Karpas-422 (cell line): ENCODE data around the gene SELENBP1. TPM values are rescaled to one million over a fixed set of nuclear protein-coding genes. Genes with fewer than 3 reads are reported as not detected.

Experiments
- DNase-seq: peaks from one replicate; pipeline ENCODE4 v3.0.0-alpha.2; 2015
- H2AFZ ChIP-seq: fragments of 200-600 bp; sonication (generic); 2 replicates; pipeline ENCODE4 v1.6.1; 2014; ENCODE audit warnings: antibody characterized with exemption, low read length, mixed read lengths
- H3K27ac ChIP-seq: fragments of 200-600 bp; sonication (generic); 2 replicates; pipeline ENCODE4 v1.5.1; 2014; ENCODE audit warnings: mild to moderate bottlenecking, low read length, moderate library complexity
- H3K27me3 ChIP-seq: fragments of 200-600 bp; sonication (generic); 2 replicates; pipeline ENCODE4 v1.6.1; 2014; ENCODE audit warnings: low read length, mixed read lengths
- H3K36me3 ChIP-seq: fragments of 200-600 bp; sonication (generic); 2 replicates; pipeline ENCODE4 v1.6.1; 2014; ENCODE audit warnings: low read length, mixed read lengths; ENCODE audit not compliant: insufficient read depth
- H3K4me1 ChIP-seq: fragments of 200-600 bp; sonication (generic); 2 replicates; pipeline ENCODE4 v1.6.1; 2014; ENCODE audit warnings: mild to moderate bottlenecking, low read length, mixed read lengths
- H3K4me2 ChIP-seq: fragments of 200-600 bp; sonication (generic); 2 replicates; pipeline ENCODE4 v1.6.1; 2014; ENCODE audit warnings: low read length, low read depth, mild to moderate bottlenecking; ENCODE audit not compliant: poor library complexity, severe bottlenecking
- H3K4me3 ChIP-seq: fragments of 200-600 bp; sonication (generic); 2 replicates; pipeline ENCODE4 v1.5.1; 2014; ENCODE audit warnings: mild to moderate bottlenecking, antibody characterized with exemption, low read length, mixed read lengths
- H3K79me2 ChIP-seq: fragments of 200-600 bp; sonication (generic); 2 replicates; pipeline ENCODE4 v1.6.1; 2014; ENCODE audit warnings: mild to moderate bottlenecking, low read length, mixed read lengths
- H3K9ac ChIP-seq: fragments of 200-600 bp; sonication (generic); 2 replicates; pipeline ENCODE4 v1.6.0; 2014; ENCODE audit warnings: low read length
- H3K9me2 ChIP-seq: fragments of 200-600 bp; sonication (generic), shearing (Covaris generic); replicated peaks from 2 replicates; pipeline ENCODE4 v1.6.0; 2014; ENCODE audit warnings: mild to moderate bottlenecking, low read length, moderate library complexity; ENCODE audit not compliant: insufficient read depth
- H3K9me3 ChIP-seq: fragments of 300-700, 200-600 bp; sonication (generic); 2 replicates; pipeline ENCODE4 v1.6.1; 2014; ENCODE audit warnings: low read length, mixed read lengths
- H4K20me1 ChIP-seq: fragments of 200-600 bp; sonication (generic); 2 replicates; pipeline ENCODE4 v1.6.1; 2014; ENCODE audit warnings: mild to moderate bottlenecking, antibody characterized with exemption, low read length, low read depth; ENCODE audit not compliant: insufficient read depth
- total RNA-seq: library from RNA; depleted of rRNA; stranded (reverse); fragments of >200 nt; shearing (Covaris generic); gene quantifications from 2 replicates; pipeline ENCODE4 v1.2.3, GENCODE V29; 2014; ENCODE audit warnings: low replicate concordance

Gene SELENBP1
- total RNA-seq, 1 experiment from 2014 or later, result not detected

- no peak overlapping the region for H3K4me3 ChIP-seq
- peaks cover 9% of the 10 kb centered on the region for H3K4me1 ChIP-seq
- H3K27me3 ChIP-seq, result no peaks in the 10 kb centered on the region
- H3K27ac ChIP-seq, result no peak overlapping the region
- no peaks in the 10 kb centered on the region for H3K9me3 ChIP-seq
- DNase-seq, result no peak
- no peaks in the 10 kb centered on the region for H4K20me1 ChIP-seq
- H3K4me2 ChIP-seq, result no peak overlapping the region
- H3K9ac ChIP-seq, result no peak overlapping the region
- no peaks in the 10 kb centered on the region for H3K79me2 ChIP-seq
- no peaks in the 10 kb centered on the region for H3K36me3 ChIP-seq
- H2AFZ ChIP-seq, result no peak overlapping the region; the same call in 1 of the 2 replicates
- H3K9me2 ChIP-seq, result no peaks in the 10 kb centered on the region
These were observed 2.1 kb downstream of the SELENBP1 start for GRCh38 chr1:151370211-151370911.

GRCh38 chr1:151369621-151370048 is 2.9 kb downstream of the SELENBP1 start:
- no peak overlapping the region for H3K27ac ChIP-seq
- no peaks in the 10 kb centered on the region for H3K27me3 ChIP-seq
- no peaks in the 10 kb centered on the region for H3K9me2 ChIP-seq
- no peak overlapping the region for H3K4me2 ChIP-seq
- H3K36me3 ChIP-seq, result no peaks in the 10 kb centered on the region
- H3K4me1 ChIP-seq, result peaks cover 9% of the 10 kb centered on the region
- no peaks in the 10 kb centered on the region for H3K79me2 ChIP-seq
- no peak overlapping the region for H3K4me3 ChIP-seq
- no peaks in the 10 kb centered on the region for H4K20me1 ChIP-seq
- no peak for DNase-seq
- H2AFZ ChIP-seq, result no peak overlapping the region
- H3K9me3 ChIP-seq, result no peaks in the 10 kb centered on the region
- no peak overlapping the region for H3K9ac ChIP-seq

GRCh38 chr1:151369302-151369610 is 3.2 kb downstream of the SELENBP1 start:
- DNase-seq, result no peak
- Histone ChIP-seq H4K20me1 (no peaks in the 10 kb centered on the region), H3K4me2 (no peak overlapping the region), H3K27me3 (no peaks in the 10 kb centered on the region), H3K9me2 (no peaks in the 10 kb centered on the region), H3K36me3 (no peaks in the 10 kb centered on the region), H3K27ac (no peak overlapping the region), H3K79me2 (no peaks in the 10 kb centered on the region), H3K9ac (no peak overlapping the region), H2AFZ (no peak overlapping the region), H3K9me3 (no peaks in the 10 kb centered on the region), H3K4me3 (no peak overlapping the region), H3K4me1 (peaks cover 9% of the 10 kb centered on the region)

GRCh38 chr1:151368393-151369301 is 3.9 kb downstream of the SELENBP1 start:
- no peak overlapping the region for H3K27ac ChIP-seq
- H2AFZ ChIP-seq, result no peak overlapping the region
- H3K9ac ChIP-seq, result no peak overlapping the region
- DNase-seq, result no peak
- H3K4me2 ChIP-seq, result no peak overlapping the region
- no peaks in the 10 kb centered on the region for H3K9me2 ChIP-seq
- no peaks in the 10 kb centered on the region for H3K27me3 ChIP-seq
- no peaks in the 10 kb centered on the region for H4K20me1 ChIP-seq
- H3K4me1 ChIP-seq, result peaks cover 9% of the 10 kb centered on the region
- H3K9me3 ChIP-seq, result no peaks in the 10 kb centered on the region
- H3K4me3 ChIP-seq, result no peak overlapping the region
- H3K79me2 ChIP-seq, result no peaks in the 10 kb centered on the region
- H3K36me3 ChIP-seq, result no peaks in the 10 kb centered on the region

DNA sequence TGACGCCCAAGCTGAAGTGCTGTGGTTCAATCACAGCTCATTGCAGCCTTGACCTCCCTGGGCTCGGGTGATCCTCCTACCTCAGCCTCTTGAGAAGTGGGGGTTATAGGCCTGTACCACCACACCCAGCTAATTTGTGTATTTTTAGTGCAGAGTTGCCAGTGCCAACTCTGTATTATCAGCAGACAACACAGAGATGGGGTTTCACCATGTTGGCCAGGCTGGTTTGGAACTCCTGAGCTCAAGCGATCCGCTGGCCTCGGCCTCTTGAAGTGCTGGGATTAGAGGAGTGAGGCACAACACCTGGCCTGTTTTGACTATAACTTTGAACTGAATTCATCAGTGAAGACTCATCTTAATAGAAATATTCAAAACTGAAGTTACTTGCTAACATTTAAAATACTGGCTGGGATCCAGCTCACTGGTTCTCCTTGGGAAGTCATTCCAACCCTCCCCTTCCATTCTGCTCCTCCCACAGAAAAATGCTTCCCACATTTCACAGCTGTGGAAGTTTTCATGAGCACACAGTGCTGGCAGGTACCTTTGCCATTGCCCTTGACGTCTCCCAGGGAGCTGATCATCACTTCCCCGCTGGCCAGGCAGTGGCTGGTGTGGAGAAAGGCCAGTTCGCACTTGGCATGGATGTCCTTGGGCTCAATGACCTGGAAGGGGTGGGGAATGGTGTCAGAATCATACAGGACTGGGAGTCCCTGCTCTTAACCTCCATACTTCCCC is 4.7 kb downstream of the SELENBP1 start:
- Histone ChIP-seq H3K4me1 (peaks cover 9% of the 10 kb centered on the region), H3K9ac (no peak overlapping the region), H3K27me3 (no peaks in the 10 kb centered on the region), H3K9me3 (no peaks in the 10 kb centered on the region), H2AFZ (no peak overlapping the region), H3K4me3 (no peak overlapping the region), H3K79me2 (no peaks in the 10 kb centered on the region), H3K36me3 (no peaks in the 10 kb centered on the region), H3K4me2 (no peak overlapping the region), H3K9me2 (no peaks in the 10 kb centered on the region), H4K20me1 (no peaks in the 10 kb centered on the region), H3K27ac (no peak overlapping the region)
- DNase-seq, result no peak

DNA sequence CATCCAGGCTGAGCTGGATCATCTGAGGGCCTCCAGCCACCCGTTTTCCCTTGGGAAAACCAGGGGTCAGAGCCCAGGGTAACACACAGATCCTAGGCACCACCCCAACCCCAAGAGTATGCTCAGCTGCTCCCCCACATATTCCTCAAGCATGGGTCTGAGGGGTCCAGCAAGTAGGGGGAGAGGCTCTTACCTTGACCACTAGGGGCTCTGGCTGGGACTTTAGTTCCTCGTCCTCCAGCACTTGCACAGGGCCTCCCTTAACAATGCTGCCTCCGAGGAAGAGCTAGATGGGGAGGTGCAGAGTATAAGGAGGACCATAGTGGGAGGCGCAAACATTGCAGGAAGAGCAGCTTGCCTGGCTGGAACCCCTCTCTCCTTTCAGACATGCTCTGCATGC is 7.5 kb downstream of the SELENBP1 start:
- no peaks in the 10 kb centered on the region for H3K79me2 ChIP-seq
- H2AFZ ChIP-seq, result no peak overlapping the region

GRCh38 chr1:151362308-151363155 is 10.0 kb downstream of the SELENBP1 start:
- Histone ChIP-seq H3K9ac (no peak overlapping the region), H3K9me3 (no peaks in the 10 kb centered on the region; the same call in 1 of the 2 replicates), H3K9me2 (no peaks in the 10 kb centered on the region), H3K36me3 (no peaks in the 10 kb centered on the region), H3K4me1 (no peaks in the 10 kb centered on the region), H3K4me2 (no peak overlapping the region), H3K27ac (no peak overlapping the region), H3K79me2 (no peaks in the 10 kb centered on the region), H3K27me3 (no peaks in the 10 kb centered on the region), H2AFZ (no peak overlapping the region), H4K20me1 (no peaks in the 10 kb centered on the region), H3K4me3 (no peak overlapping the region)
- DNase-seq, result no peak

More for the DNA sequence above, 7.5 kb downstream of the SELENBP1 start:
- H3K9me2 ChIP-seq, result no peaks in the 10 kb centered on the region
- no peaks in the 10 kb centered on the region; the same call in 1 of the 2 replicates for H3K9me3 ChIP-seq
- H3K27me3 ChIP-seq, result no peaks in the 10 kb centered on the region
- H3K9ac ChIP-seq, result no peak overlapping the region
- no peak for DNase-seq
- H3K4me2 ChIP-seq, result no peak overlapping the region
- H3K4me1 ChIP-seq, result peaks cover 4% of the 10 kb centered on the region
- no peaks in the 10 kb centered on the region for H3K36me3 ChIP-seq
- no peaks in the 10 kb centered on the region for H4K20me1 ChIP-seq
- H3K27ac ChIP-seq, result no peak overlapping the region
- H3K4me3 ChIP-seq, result no peak overlapping the region
